K562 (cell line): Measurements from ENCODE around the gene MSX1.

Experiments used
- HCFC1 ChIP-seq: IDR thresholded peaks from 2 replicates; pipeline ENCODE4 v1.6.1; 2012; ENCODE audit warnings: low read depth, low read length, improper control_type of control experiment
- NRF1 ChIP-seq, 2 experiments: fragments of 450-650 bp; IDR thresholded peaks in 1 of 2; conservative IDR thresholded peaks in 1 of 2; 2 replicates each; pipeline ENCODE4 v1.6.1; 2014; ENCODE audit warnings: mild to moderate bottlenecking in 2 of 2
- PHF8 ChIP-seq: fragments of 200-600 bp; sonication (generic); IDR thresholded peaks from 2 replicates; pipeline ENCODE4 v1.6.1; 2012; ENCODE audit warnings: mixed run types, mild to moderate bottlenecking, inconsistent platforms, low read length, moderate library complexity, borderline replicate concordance
- RAD21 ChIP-seq, 2 experiments: fragments of 250-450 bp in 1 of 2; fragments of 450-650 bp in 1 of 2; sonication (Bioruptor Pico) in 1 of 2; formaldehyde crosslinking in 1 of 2; IDR thresholded peaks in 1 of 2; conservative IDR thresholded peaks in 1 of 2; 2 replicates each; pipeline versions ENCODE4 v1.4.0 to v1.8.0; 2020 to 2022; ENCODE audit warnings: mild to moderate bottlenecking in 2 of 2, moderate library complexity in 1 of 2
- ZBTB7A ChIP-seq: IDR thresholded peaks from 2 replicates; pipeline ENCODE4 v1.6.1; 2011; ENCODE audit warnings: low read depth, mild to moderate bottlenecking, low read length, moderate library complexity, borderline replicate concordance; ENCODE audit not compliant: control insufficient read depth
- TF ChIP-seq, protein P1 (sequence below), 3 experiments: IDR thresholded peaks in 2 of 3; conservative IDR thresholded peaks in 1 of 3; 2 replicates each; pipeline ENCODE4 v1.5.1; 2011 to 2012; ENCODE audit warnings: low read length in 3 of 3, mild to moderate bottlenecking in 3 of 3, control low read depth in 2 of 3, improper control_type of control experiment in 1 of 3, inconsistent platforms in 1 of 3, low read depth in 1 of 3, mixed read lengths in 1 of 3, moderate library complexity in 1 of 3; ENCODE audit not compliant: insufficient read depth in 2 of 3

DNA sequence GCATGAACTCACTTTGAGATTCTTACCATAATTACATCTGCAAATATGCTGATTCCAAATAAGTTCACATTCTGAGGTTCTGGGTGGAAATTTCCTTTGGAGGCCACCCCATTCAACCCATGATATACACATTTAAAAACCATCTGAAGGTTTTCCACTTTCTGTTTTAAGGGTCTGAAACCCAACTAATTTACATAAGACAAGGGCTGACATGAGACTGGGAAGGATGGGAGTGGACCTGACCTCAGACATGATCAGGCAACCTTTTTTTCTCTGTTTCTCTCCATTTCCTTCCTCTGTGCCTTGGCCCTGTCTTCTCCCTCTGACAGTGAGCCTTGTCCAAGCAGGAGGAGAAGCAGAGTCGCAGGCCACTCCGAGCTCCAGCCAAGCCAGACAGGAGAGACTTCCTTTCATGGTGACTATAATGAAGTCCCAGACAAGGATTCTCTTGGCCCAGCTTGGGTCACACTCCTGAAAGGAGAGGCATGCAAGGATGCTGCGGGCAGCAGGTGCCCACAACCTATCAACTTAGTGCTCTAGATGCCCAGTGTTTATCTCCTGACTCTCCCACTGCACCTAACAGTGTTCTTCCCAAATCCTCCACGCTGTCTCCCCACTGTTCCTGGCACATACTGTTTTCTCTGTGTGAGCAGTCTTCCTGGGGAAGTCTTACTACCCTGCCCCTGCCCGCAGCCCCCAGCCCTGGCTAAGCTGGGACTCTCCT, 39.9 kb downstream of the MSX1 start:
- TF ChIP-seq HCFC1 (no peak), RAD21 (CRISPR knock-in tag; conservative IDR thresholded peaks at IDR 0.05 in 1 of 2, IDR thresholded peaks at IDR 0.05 in 1 of 2) (no peak), ZBTB7A (no peak), PHF8 (no peak), NRF1 (conservative IDR thresholded peaks at IDR 0.05 in 1 of 2, IDR thresholded peaks at IDR 0.05 in 1 of 2) (no peak)
- TF ChIP-seq, protein P1, sequence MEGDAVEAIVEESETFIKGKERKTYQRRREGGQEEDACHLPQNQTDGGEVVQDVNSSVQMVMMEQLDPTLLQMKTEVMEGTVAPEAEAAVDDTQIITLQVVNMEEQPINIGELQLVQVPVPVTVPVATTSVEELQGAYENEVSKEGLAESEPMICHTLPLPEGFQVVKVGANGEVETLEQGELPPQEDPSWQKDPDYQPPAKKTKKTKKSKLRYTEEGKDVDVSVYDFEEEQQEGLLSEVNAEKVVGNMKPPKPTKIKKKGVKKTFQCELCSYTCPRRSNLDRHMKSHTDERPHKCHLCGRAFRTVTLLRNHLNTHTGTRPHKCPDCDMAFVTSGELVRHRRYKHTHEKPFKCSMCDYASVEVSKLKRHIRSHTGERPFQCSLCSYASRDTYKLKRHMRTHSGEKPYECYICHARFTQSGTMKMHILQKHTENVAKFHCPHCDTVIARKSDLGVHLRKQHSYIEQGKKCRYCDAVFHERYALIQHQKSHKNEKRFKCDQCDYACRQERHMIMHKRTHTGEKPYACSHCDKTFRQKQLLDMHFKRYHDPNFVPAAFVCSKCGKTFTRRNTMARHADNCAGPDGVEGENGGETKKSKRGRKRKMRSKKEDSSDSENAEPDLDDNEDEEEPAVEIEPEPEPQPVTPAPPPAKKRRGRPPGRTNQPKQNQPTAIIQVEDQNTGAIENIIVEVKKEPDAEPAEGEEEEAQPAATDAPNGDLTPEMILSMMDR (IDR thresholded peaks at IDR 0.05 in 2 of 3, conservative IDR thresholded peaks at IDR 0.05 in 1 of 3; ENCODE audit: insufficient read depth in 2 of 3, low read depth in 1 of 3, low read length in 3 of 3) = no peak
